ENCODE data around the gene ARL15.

The ARL15 gene

GRCh38 chr5:54275361-54275760, 35.0 kb downstream of the ARL15 start:
- Histone ChIP-seq H3K27me3 (no peaks in the 10 kb centered on the region), H3K4me3 (ENCODE audit: low read depth in 1 of 2, low read length in 1 of 2) (no peak overlapping the region), H3K4me1 (ENCODE audit: control insufficient read depth in 1 of 2, insufficient read depth in 1 of 2, low read depth in 1 of 2, low read length in 1 of 2) (no peaks in the 10 kb centered on the region), H3K27ac (no peak overlapping the region), H3K9me3 (no peaks in the 10 kb centered on the region), H3K36me3 (no peaks in the 10 kb centered on the region)
- no peak for TF ChIP-seq CTCF (IDR thresholded peaks at IDR 0.05)

GRCh38 chr5:54274944-54275343, 35.4 kb downstream of the ARL15 start:
- no peaks in the 10 kb centered on the region for H3K4me1 ChIP-seq (ENCODE audit: control insufficient read depth in 1 of 2, insufficient read depth in 1 of 2, low read depth in 1 of 2, low read length in 1 of 2)
- no peaks in the 10 kb centered on the region for H3K9me3 ChIP-seq
- TF ChIP-seq CTCF (IDR thresholded peaks at IDR 0.05), result no peak
- no peak overlapping the region for H3K4me3 ChIP-seq (ENCODE audit: low read depth in 1 of 2, low read length in 1 of 2)
- no peaks in the 10 kb centered on the region for H3K36me3 ChIP-seq
- no peak overlapping the region for H3K27ac ChIP-seq
- H3K27me3 ChIP-seq, result no peaks in the 10 kb centered on the region

GRCh38 chr5:54273715-54274114, 36.7 kb downstream of the ARL15 start:
- no peak for TF ChIP-seq CTCF (IDR thresholded peaks at IDR 0.05)
- Histone ChIP-seq H3K4me1 (ENCODE audit: control insufficient read depth in 1 of 2, insufficient read depth in 1 of 2, low read depth in 1 of 2, low read length in 1 of 2) (no peaks in the 10 kb centered on the region), H3K36me3 (no peaks in the 10 kb centered on the region), H3K9me3 (no peaks in the 10 kb centered on the region), H3K4me3 (ENCODE audit: low read depth in 1 of 2, low read length in 1 of 2) (no peak overlapping the region), H3K27ac (no peak overlapping the region), H3K27me3 (no peaks in the 10 kb centered on the region)

- H3K27ac ChIP-seq, result no peak overlapping the region
- no peak overlapping the region for H3K4me3 ChIP-seq (ENCODE audit: low read depth in 1 of 2, low read length in 1 of 2)
- no peaks in the 10 kb centered on the region for H3K36me3 ChIP-seq
- TF ChIP-seq CTCF (IDR thresholded peaks at IDR 0.05), result no peak
- no peaks in the 10 kb centered on the region for H3K27me3 ChIP-seq
- H3K4me1 ChIP-seq (ENCODE audit: control insufficient read depth in 1 of 2, insufficient read depth in 1 of 2, low read depth in 1 of 2, low read length in 1 of 2), result no peaks in the 10 kb centered on the region
- no peaks in the 10 kb centered on the region for H3K9me3 ChIP-seq
Measured at GRCh38 chr5:54272746-54273145, 37.6 kb downstream of the ARL15 start.

- Histone ChIP-seq H3K4me3 (ENCODE audit: low read depth in 1 of 2, low read length in 1 of 2) (no peak overlapping the region), H3K36me3 (no peaks in the 10 kb centered on the region), H3K27me3 (no peaks in the 10 kb centered on the region), H3K9me3 (no peaks in the 10 kb centered on the region), H3K4me1 (ENCODE audit: control insufficient read depth in 1 of 2, insufficient read depth in 1 of 2, low read depth in 1 of 2, low read length in 1 of 2) (no peaks in the 10 kb centered on the region), H3K27ac (no peak overlapping the region)
- TF ChIP-seq CTCF (IDR thresholded peaks at IDR 0.05), result no peak
Measured at GRCh38 chr5:54270326-54270725, 40.0 kb downstream of the ARL15 start.

- no peak for TF ChIP-seq CTCF (IDR thresholded peaks at IDR 0.05)
- no peak overlapping the region for H3K4me3 ChIP-seq (ENCODE audit: low read depth in 1 of 2, low read length in 1 of 2)
- no peak overlapping the region for H3K27ac ChIP-seq
- H3K27me3 ChIP-seq, result no peaks in the 10 kb centered on the region
- no peaks in the 10 kb centered on the region for H3K9me3 ChIP-seq
- no peaks in the 10 kb centered on the region for H3K4me1 ChIP-seq (ENCODE audit: control insufficient read depth in 1 of 2, insufficient read depth in 1 of 2, low read depth in 1 of 2, low read length in 1 of 2)
- H3K36me3 ChIP-seq, result no peaks in the 10 kb centered on the region
Measured at GRCh38 chr5:54264574-54264973, 45.8 kb downstream of the ARL15 start.

All from neutrophil (primary cell).